IMR-90 (cell line): ENCODE results near the gene TFAP2C. TPM values are rescaled to one million over a fixed set of nuclear protein-coding genes. Genes with fewer than 3 reads are reported as not detected.

Source experiments
- ATAC-seq: fragments of 200-7000 bp; cut with Tn5 transposase; 2 replicates; pipeline ENCODE4 v1.9.1; 2020; ENCODE audit warnings: low read depth, mild to moderate bottlenecking, moderate library complexity
- BruUV-seq: library from RNA; stranded (reverse); fragments of 400-500 nt; replicated peaks from 2 replicates; lab custom pipeline; 2021; lab: Mats Ljungman, UMichigan
- CTCF ChIA-PET: fragments of 300-600 bp; formaldehyde crosslinking; extraction: SDS; loops from one replicate; lab custom pipeline; 2021; ENCODE audit warnings: antibody characterized with exemption; lab: Yijun Ruan, JAX
- POLR2A ChIA-PET: fragments of 300-600 bp; sonication (Branson Sonifier 250); formaldehyde crosslinking; loops from one replicate; lab custom pipeline; 2022; ENCODE audit warnings: antibody characterized with exemption; ENCODE audit not compliant: unreplicated experiment; lab: Charles Lee
- DNase-seq: peaks from one replicate; pipeline ENCODE4 v3.0.0; 2013
- H2AFZ ChIP-seq: replicated peaks from 2 replicates; pipeline ENCODE3; 2013; ENCODE audit warnings: low read length, mild to moderate bottlenecking; ENCODE audit not compliant: poor library complexity
- H2AK5ac ChIP-seq: 2 replicates; pipeline ENCODE4 v1.6.1; 2013; ENCODE audit warnings: low read depth, low read length, inconsistent platforms
- H2AK9ac ChIP-seq: replicated peaks from 2 replicates; pipeline ENCODE3; 2013; ENCODE audit warnings: mild to moderate bottlenecking, low read depth, low read length, moderate library complexity; ENCODE audit not compliant: poor library complexity
- H2BK120ac ChIP-seq: 2 replicates; pipeline ENCODE4 v1.6.1; 2013; ENCODE audit warnings: low read depth, low read length, inconsistent platforms
- H2BK15ac ChIP-seq: 3 replicates; pipeline ENCODE4 v1.6.1; 2013; ENCODE audit warnings: low read depth, low read length, inconsistent platforms
- H2BK20ac ChIP-seq: 2 replicates; pipeline ENCODE4 v1.6.1; 2013; ENCODE audit warnings: low read depth, mild to moderate bottlenecking, inconsistent platforms, low read length, moderate library complexity
- H2BK5ac ChIP-seq: 2 replicates; pipeline ENCODE4 v1.6.1; 2013; ENCODE audit warnings: mild to moderate bottlenecking, low read depth, low read length, inconsistent platforms; ENCODE audit not compliant: poor library complexity, severe bottlenecking
- H3K14ac ChIP-seq: replicated peaks from 2 replicates; pipeline ENCODE4 v1.6.1; 2013; ENCODE audit warnings: low read depth, low read length, inconsistent platforms
- H3K18ac ChIP-seq: 2 replicates; pipeline ENCODE4 v1.6.1; 2013; ENCODE audit warnings: low read depth, low read length, control low read depth
- H3K23ac ChIP-seq: 2 replicates; pipeline ENCODE4 v1.6.1; 2013; ENCODE audit warnings: low read depth, low read length, inconsistent platforms
- H3K27ac ChIP-seq: 2 replicates; pipeline ENCODE4 v1.5.1; 2013; ENCODE audit warnings: mild to moderate bottlenecking, control low read depth, low read length; ENCODE audit not compliant: insufficient read depth
- H3K27me3 ChIP-seq: 2 replicates; pipeline ENCODE4 v1.6.1; 2013; ENCODE audit warnings: low read length; ENCODE audit not compliant: control insufficient read depth, insufficient read depth
- H3K36me3 ChIP-seq: 2 replicates; pipeline ENCODE4 v1.6.1; 2013; ENCODE audit warnings: low read length, mixed read lengths; ENCODE audit not compliant: control insufficient read depth, insufficient read depth
- H3K4ac ChIP-seq: 2 replicates; pipeline ENCODE4 v1.6.1; 2013; ENCODE audit warnings: low read depth, low read length, inconsistent platforms
- H3K4me1 ChIP-seq: 2 replicates; pipeline ENCODE4 v1.6.1; 2013; ENCODE audit warnings: low read length, mixed read lengths; ENCODE audit not compliant: control insufficient read depth, insufficient read depth
- H3K4me2 ChIP-seq: 2 replicates; pipeline ENCODE4 v1.6.1; 2013; ENCODE audit warnings: low read depth, mild to moderate bottlenecking, control low read depth, low read length, moderate library complexity
- H3K4me3 ChIP-seq: 2 replicates; pipeline ENCODE4 v1.5.1; 2013; ENCODE audit warnings: low read depth, mild to moderate bottlenecking, control low read depth, low read length, moderate library complexity; ENCODE audit not compliant: insufficient read depth
- H3K56ac ChIP-seq: 2 replicates; pipeline ENCODE4 v1.6.1; 2013; ENCODE audit warnings: low read length, inconsistent platforms; ENCODE audit not compliant: insufficient read depth; ENCODE audit errors: extremely low read depth
- H3K79me1 ChIP-seq, 2 experiments: 2 replicates each; pipeline ENCODE4 v1.6.1; 2013; ENCODE audit warnings: low read length in 2 of 2, inconsistent platforms in 1 of 2, low read depth in 1 of 2
- H3K9ac ChIP-seq: 2 replicates; pipeline ENCODE4 v1.6.1; 2013; ENCODE audit warnings: low read depth, low read length, control low read depth
- H3K9me1 ChIP-seq: 2 replicates; pipeline ENCODE4 v1.6.1; 2013; ENCODE audit warnings: low read length, inconsistent platforms; ENCODE audit not compliant: insufficient read depth
- H3K9me3 ChIP-seq: 2 replicates; pipeline ENCODE4 v1.6.1; 2013; ENCODE audit warnings: low read length; ENCODE audit not compliant: control insufficient read depth, insufficient read depth
- H4K20me1 ChIP-seq: 2 replicates; pipeline ENCODE4 v1.6.1; 2013; ENCODE audit warnings: low read length, inconsistent platforms; ENCODE audit not compliant: insufficient read depth
- H4K5ac ChIP-seq: 2 replicates; pipeline ENCODE4 v1.6.1; 2013; ENCODE audit warnings: mild to moderate bottlenecking, low read depth, low read length, control low read depth
- H4K8ac ChIP-seq, 2 experiments: 2 replicates each; pipeline ENCODE4 v1.6.1; 2013; ENCODE audit warnings: low read depth in 2 of 2, low read length in 2 of 2, control low read depth in 1 of 2, inconsistent platforms in 1 of 2
- H4K91ac ChIP-seq: 2 replicates; pipeline ENCODE4 v1.6.1; 2013; ENCODE audit warnings: low read depth, low read length, inconsistent platforms; ENCODE audit not compliant: insufficient read depth
- MAFK ChIP-seq: IDR thresholded peaks from 2 replicates; pipeline ENCODE4 v1.6.1; 2012; ENCODE audit warnings: low read depth, low read length, improper control_type of control experiment
- MAZ ChIP-seq: IDR thresholded peaks from 2 replicates; pipeline ENCODE4 v1.6.1; 2012; ENCODE audit warnings: low read depth, mild to moderate bottlenecking, low read length, improper control_type of control experiment, moderate library complexity, borderline replicate concordance
- NFE2L2 ChIP-seq: fragments of 150-350 bp; IDR thresholded peaks from 2 replicates; pipeline ENCODE4 v1.6.1; 2016; ENCODE audit warnings: low read depth, mild to moderate bottlenecking, low read length
- USF2 ChIP-seq: fragments of 150-350 bp; IDR thresholded peaks from 2 replicates; pipeline ENCODE4 v1.6.1; 2017; ENCODE audit warnings: mild to moderate bottlenecking, antibody characterized with exemption, low read length, low read depth
- WGBS, 2 experiments: methylation state at CpG; one replicate each; pipeline versions ENCODE4 v1.1.5 to v1.1.7; 2013; ENCODE audit warnings: missing lambda C conversion rate in 2 of 2; ENCODE audit not compliant: insufficient read length in 1 of 2; ENCODE audit errors: extremely low coverage in 2 of 2; 5-methylcytosine and 5-hydroxymethylcytosine counted together
- dilution Hi-C: fragments of 300-500 bp; cut with HindIII; formaldehyde crosslinking; loops from one replicate; pipeline ENCODE4 v1.14.3; 2018; ENCODE audit warnings: low sequenced_read_pairs; ENCODE audit not compliant: unreplicated experiment
- in situ Hi-C: fragments of 300-500 bp; cut with MboI; formaldehyde crosslinking; loops from 3 replicates; pipeline ENCODE4 v1.14.3; 2019; ENCODE audit warnings: low sequenced_read_pairs, inconsistent platforms, mixed read lengths
- intact Hi-C: fragments of 100-400 bp; cut with micrococcal nuclease; formaldehyde crosslinking; loops from 2 replicates; pipeline ENCODE4 v1.10.0; 2022
- polyA plus RNA-seq, 3 experiments: library from polyadenylated mRNA; depleted of rRNA; stranded (reverse); fragments of >200 nt; gene quantifications; 2 replicates each; pipeline ENCODE4 v1.2.3, GENCODE V29; 2012; ENCODE audit warnings: low replicate concordance in 1 of 3
- total RNA-seq: library from RNA; depleted of rRNA; stranded (reverse); fragments of >200 nt; gene quantifications from 2 replicates; pipeline ENCODE4 v1.2.3, GENCODE V29; 2012

TFAP2C gene
- total and polyA plus RNA-seq, 2 of the 4 experiments (the other 2 are of a cell fraction) = under 0.01 to 0.05 TPM

- Histone ChIP-seq H3K4me3 (no peak overlapping the region), H4K91ac (no peak overlapping the region), H3K4me2 (no peak overlapping the region), H4K8ac (no peak overlapping the region), H3K9me1 (no peaks in the 10 kb centered on the region), H2BK20ac (no peak overlapping the region), H3K18ac (no peak overlapping the region), H2BK15ac (no peak overlapping the region), H4K20me1 (no peaks in the 10 kb centered on the region), H3K14ac (no peak overlapping the region), H3K79me1 (no peaks in the 10 kb centered on the region), H3K27me3 (peaks cover 69% of the 10 kb centered on the region), H3K4ac (no peak overlapping the region), H2BK5ac (no peak overlapping the region), H3K9ac (no peak overlapping the region), H3K23ac (no peak overlapping the region), H2AK5ac (no peak overlapping the region), H3K27ac (no peak overlapping the region), H4K5ac (no peak overlapping the region), H2BK120ac (no peak overlapping the region), H3K56ac (no peak overlapping the region), H2AK9ac (no peak overlapping the region), H3K36me3 (no peaks in the 10 kb centered on the region), H3K9me3 (no peaks in the 10 kb centered on the region), H3K4me1 (no peaks in the 10 kb centered on the region; the same call in 1 of the 2 replicates), H2AFZ (no peak overlapping the region)
- ChIA-PET POLR2A (no interaction called here), CTCF (no interaction called here)
- TF ChIP-seq NFE2L2 (no peak), MAFK (no peak), MAZ (no peak), USF2 (no peak)
- no peak for DNase-seq
- intact Hi-C loops (no loop called here), dilution Hi-C loops (no loop called here), in situ Hi-C loops (no loop called here)
- ATAC-seq = no peak
- no TSS peak for BruUV-seq
- WGBS, 2 experiments = 0% methylated on average over 1 of the region's 22 CpGs; no CpG with 5 or more reads in 1 of the 2 experiments
Observed at GRCh38 chr20:56625837-56626236, 3.3 kb upstream of the TFAP2C start.
